GM10847 (cell line): ENCODE results near the gene SLC35B2.

ENCODE experiments used
- POLR2A ChIP-seq: IDR thresholded peaks from 2 replicates; pipeline ENCODE4 v1.6.1; 2011; ENCODE audit not compliant: insufficient read length; ENCODE audit errors: extremely low read depth

Gene SLC35B2, protein sequence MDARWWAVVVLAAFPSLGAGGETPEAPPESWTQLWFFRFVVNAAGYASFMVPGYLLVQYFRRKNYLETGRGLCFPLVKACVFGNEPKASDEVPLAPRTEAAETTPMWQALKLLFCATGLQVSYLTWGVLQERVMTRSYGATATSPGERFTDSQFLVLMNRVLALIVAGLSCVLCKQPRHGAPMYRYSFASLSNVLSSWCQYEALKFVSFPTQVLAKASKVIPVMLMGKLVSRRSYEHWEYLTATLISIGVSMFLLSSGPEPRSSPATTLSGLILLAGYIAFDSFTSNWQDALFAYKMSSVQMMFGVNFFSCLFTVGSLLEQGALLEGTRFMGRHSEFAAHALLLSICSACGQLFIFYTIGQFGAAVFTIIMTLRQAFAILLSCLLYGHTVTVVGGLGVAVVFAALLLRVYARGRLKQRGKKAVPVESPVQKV

DNA sequence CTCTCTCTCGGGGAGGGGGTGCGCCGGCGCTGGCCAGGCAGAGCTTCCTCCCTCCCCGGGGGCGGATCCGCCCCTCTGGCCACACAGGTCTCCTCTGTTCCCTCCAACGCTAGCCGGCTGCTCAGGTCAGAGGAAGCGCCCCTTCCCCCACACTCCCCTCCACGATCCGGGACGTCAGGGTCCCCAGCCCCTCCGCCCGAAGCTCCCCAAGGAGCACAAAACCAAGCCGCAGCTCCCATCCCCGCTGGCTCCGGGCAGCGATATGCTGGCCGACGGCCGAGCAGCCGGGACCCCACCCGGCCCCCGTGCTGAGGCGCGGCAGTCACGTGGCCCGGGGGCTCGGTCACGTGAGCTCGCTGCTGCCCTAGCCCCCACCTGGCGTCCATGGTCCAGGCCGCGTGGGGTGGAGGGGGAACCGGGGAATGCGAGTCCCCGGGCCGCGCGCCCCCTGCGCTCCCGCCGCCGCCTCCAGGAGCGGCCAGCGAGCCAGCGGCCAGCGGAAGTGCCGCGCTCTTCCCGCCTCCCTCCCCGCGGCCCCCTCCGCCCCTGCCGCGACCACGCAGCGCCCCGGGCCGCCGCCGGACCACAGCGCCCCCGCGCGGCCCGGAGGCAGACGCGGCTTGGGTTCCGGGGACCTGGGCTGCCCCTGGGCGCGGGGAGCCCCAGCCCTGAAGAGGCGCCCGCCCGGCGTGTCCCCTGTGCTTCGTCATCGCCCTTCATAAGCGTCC is at the start of gene SLC35B2:
Gene SLC35B2, minus strand, starts transcription at position 504 of the 728 bp plus-strand sequence. Its CDS starts 118 bp downstream, at position 386.
- peak; percentile 40 for TF ChIP-seq POLR2A

DNA sequence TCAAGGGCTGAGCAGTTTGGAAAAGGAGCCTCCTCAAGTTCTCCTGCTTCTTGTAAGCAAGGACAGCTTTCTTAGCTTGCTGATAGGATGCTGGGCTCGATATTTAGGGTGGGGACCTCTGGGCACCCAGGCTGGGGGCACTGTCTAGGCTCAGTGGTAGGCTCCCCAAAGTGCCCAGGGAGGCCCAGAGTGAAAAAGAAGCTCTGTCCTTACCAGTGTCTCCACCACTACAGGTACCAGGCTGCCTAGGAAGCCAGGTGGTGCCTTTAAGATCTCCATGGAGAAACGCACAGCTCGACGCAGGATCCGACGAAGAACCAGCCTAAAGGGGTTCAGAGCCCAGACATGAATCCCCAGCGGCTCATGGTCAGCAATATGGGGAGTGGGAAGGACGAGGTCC is 49.4 kb upstream of the SLC35B2 start:
- no peak for TF ChIP-seq POLR2A

DNA sequence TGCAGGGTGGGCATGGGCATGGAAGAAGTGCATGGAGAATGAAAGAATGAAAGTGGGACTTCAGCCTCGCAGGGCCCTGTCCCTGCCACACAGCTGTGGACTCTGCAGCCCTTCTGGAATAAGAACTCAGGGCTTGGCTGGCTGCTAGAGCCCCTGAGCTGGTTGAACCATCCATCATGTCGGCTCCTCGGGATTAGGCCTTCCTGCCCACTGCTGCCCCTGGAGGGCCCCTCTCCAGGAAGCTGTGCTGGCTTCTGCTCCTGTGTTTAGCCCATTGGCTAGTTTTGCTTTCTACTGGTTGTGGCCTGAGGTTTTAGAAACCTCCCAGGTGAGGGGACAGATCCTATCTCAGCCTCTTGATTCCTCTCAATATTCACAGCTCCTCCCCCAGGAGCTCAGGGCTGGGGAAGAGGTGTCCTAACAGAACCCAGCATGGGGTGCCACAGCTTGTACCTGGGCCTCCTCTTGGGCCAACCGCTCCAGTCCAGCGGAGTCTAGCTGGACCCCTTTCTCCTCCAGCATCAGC is 47.9 kb upstream of the SLC35B2 start:
- TF ChIP-seq POLR2A = no peak

DNA sequence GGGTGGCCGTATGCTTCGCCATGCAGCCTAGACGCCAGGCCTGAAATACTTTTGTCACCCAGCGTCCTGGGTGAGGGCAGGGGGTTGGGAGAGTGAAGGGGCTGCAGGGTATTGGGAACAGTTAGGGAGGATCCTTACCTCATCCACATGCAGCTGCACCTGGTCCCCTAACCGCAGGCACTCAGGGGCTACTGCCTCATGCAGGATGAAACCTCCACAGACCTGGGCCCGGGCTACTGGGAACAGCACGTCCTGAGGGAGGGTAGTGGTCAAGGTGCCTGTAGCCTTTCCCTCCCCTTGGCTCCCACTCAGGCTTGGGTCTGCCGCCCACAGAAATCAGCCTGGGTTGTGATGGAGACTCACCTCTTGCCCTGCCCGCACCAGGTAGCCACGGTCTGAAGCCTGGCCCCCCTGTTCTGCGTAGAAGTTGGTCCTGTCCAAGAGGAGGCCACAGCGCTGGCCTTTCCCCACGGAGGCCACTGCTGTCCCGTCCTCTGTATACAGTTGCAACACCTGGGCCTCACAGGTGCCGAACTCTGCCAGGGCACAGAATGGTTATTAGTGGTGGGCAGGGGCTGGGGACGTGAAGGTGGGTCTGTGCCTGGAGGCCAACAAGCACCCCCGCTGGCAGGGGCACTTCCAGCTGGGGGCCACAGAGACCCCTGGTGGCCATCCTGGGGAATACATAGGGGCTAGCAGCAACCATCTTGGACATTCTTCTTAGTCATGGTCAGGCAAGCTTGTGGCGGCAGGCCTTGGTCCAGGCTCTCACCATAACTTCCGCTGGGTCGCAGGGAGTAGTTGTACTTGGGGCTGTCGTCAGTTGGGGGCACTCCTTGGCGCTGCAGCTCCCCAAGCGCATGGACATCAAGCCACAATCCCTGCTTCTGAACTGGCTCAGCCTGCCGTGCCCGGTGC is 47.2 kb upstream of the SLC35B2 start:
- no peak for TF ChIP-seq POLR2A

DNA sequence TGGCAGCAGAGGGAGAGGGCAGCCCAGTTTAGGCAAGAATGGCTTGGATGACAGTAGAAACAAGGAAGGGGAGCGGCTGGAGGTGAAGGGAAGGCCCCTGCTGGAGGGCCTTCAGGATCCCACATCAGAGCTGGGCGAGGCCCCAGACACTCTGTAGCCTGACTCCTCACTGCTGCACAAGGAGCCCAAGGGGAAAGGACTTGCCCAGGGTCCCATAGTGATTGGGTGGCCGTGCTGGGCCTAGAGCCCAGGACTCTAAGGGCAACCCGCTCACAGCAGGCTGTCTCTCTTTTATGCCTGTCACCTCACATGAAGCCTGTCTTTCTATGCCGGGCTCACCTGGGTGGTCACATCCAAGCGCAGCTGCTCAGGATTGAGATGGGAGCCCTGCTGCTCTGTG is 46.5 kb upstream of the SLC35B2 start:
- no peak for TF ChIP-seq POLR2A

DNA sequence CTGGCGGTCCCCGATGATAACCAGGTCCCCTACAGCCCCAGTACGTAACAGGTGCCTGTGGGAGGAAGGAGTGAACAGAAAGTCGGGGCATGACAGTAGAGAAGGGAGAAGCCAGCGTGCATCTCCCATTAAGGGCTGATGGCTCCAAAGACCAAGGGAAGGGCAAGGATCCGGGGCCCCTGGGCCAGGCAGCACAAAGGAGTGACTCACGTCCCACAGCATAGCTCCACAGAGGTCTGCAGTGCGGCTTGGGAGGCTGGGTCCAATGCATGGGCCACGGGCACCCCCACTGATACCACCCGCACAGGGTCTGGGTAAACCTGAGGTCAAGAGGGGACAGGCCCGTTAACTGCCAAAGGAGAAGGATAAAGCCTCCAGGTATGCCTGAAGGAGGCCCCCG is 45.5 kb upstream of the SLC35B2 start:
- TF ChIP-seq POLR2A = no peak

DNA sequence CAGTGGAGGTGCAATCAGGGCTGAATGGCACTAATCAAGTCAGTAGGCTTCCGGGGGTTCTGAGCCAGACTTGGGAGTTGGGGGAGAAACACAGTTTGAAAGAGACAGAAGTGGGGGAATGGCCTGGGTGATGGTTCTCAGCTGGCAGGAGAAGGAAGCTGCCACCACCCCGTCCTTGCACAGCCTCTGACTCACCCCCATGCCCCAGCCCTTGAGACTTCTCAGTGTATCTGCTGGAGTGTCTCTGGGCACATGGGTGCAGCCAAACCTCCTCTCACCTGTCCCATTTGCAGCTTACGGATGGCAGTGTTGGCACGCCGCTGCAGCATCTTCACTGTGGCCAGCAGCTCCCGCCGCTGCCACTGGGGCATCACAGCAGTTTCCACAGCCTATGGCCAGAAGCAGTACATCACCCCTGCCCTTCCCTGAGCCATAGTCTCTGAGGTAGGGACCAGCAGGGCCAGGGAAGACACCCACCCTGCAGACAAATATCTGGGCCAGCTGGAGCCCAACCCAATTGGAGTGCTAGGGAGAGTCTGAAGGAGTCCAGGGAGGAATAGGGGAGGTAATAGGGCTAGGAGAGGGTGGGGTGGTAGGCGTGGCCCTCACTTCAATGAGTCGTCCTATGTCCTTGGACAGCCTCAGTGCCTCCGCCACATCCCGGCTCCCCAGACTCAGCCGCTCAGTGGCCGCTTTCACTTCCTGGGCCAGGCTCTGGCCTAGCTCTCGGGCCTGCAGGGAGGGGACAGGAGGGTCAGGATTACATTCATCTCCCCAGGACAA is 44.6 kb upstream of the SLC35B2 start:
- no peak for TF ChIP-seq POLR2A

DNA sequence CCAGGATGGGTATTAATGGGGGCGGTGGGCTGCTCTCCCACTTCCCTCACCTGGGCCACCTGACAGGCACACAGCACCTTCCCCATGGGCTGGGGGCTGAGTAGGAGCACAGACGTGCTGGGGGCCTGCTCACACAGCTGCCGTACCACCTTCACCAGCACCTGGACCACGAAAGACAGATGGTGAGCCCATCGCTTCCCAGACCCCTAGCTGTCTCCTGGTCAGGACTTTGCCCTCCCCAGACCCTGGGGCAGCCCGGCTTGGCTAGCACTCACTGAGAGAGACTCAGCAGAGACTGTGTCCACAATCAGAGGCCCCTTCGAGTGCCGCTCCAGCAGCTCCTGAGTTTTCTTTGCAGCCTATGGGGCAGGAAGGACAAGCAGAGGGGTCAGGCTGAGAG is 43.8 kb upstream of the SLC35B2 start:
- no peak for TF ChIP-seq POLR2A

DNA sequence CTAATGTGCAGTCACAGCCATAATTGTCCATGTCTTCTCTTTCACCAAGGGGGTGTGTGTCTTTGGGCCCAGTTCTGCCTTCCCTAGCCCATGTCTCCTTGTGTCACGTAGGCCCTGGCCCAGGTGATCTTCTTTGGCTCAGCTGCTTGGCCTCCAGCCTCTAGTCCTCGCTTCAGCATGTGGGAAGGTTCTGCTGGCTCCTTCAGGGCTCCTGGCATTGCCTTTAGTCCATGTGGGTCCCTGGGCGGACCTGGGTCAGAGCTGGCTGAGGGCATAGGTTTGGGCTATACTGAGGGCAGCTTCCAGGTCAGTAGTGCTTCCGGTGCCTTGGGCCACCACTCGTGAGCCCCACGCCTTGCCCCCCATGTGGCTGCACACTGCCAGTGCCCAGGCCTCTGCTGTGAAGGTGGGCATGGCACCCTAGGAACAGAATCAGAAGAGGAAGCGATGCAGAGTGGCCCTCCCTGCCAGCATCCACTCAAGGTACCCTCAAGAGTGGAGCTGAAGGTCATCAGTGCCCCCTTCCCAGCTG is 43.0 kb upstream of the SLC35B2 start:
- TF ChIP-seq POLR2A = no peak

DNA sequence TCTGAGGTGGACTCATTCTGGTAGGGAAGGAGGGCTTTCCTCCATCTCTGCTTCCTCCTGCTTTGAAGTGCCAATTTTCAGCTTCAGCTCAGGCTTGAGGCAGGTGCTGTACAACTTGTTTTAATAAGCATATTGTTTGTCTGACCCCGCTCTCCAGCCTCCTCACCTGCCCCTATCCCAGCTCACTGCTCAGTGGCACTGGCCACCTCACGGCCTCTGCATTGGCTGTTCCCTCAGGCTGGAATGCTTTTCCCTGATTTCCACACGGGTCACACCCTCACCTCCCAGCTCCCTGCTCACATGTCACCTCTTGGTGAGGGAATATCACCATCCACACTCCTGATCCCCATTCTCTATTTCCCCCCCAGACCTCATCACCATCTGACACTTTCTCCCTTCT is 41.5 kb upstream of the SLC35B2 start:
- TF ChIP-seq POLR2A = no peak

DNA sequence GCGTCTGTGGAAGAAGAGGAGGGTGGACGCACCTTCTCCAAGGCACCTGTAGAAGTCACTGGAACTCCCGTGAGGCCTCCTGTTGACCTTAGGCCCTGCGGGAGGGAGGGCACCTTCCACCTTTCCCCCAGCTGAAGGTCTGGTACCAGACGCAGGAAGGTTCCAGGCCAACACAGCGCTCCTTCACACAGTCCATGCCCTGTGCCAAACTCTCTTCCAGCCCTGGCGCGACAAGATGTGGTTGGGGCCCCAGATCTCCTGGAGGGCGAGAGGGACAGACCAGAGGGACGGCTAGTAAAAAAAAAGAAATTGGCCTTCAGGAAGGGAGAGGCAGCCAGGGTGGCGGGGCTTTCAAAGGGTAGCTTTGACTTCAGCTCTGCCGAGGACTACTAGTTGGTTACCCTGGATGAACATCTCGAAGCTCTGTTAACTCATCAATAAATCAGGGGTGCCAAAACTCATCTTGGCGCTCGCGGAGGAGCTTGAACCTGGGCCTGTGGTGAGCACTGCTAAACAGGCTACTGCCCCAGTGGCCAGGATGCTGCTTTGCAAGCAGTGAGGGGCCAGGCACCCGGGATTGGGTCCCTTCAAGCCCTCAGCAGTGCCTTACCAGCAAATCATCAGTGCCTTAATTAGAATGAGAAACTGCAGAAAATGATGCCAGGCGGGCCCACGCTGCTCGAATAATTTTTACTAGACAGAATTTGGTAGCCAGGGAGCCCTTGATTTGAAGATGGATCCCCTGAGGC is 40.9 kb upstream of the SLC35B2 start:
- TF ChIP-seq POLR2A = no peak

DNA sequence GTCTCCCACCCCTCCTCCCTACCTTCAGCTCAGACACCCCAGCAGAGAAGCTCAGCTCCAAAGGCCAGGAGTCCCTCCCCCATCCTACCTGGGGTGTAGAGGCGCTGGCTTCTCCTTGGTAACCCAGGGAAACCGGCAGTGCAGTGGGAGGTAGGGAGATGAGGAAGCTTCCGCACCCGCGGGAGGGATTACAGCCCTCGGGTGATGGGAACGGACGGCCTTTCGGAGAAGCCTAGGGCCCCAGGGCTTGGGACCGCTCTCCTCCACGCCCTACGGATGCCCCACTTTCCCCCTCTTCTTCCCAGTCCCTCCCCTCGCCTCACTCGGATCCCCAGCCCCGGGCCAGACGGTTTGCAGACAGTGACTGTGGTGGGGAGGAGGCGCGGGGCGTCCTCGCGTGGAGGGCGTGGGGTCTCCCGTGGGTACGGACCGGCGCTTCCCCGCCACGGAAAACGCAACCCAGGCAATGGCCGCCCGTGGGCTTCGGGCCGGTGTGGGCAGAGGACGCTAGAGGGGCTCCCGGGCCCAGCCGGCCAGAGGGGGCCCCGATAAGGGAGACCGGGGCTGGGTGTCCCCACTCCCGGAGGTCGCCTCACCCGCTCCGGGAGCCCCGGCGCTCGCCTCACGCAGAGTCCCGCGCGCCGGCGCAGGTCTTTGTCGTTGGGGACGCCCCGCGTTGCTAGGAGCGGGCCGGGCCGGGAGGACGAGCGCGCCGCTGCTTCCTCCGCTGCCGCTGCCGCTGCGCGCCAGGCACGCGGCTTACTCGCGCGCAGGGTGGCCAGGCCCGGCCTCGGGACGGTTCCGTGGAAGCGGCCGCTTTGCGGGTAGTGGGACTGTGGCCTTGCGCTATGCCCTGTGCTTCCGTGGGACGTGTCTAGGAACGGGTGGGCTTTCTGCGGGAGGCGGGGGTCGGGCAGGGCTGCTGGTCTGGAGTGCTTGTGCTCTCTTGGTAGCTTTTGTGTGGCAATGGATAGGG is 40.0 kb upstream of the SLC35B2 start:
- no peak for TF ChIP-seq POLR2A
